Posterior vena cava (tissue), 2 donors: ENCODE results near the gene PPFIA1. TPM values are rescaled to one million over a fixed set of nuclear protein-coding genes. Genes with fewer than 3 reads are reported as not detected.

Experiments
- microRNA-seq, 2 donors: library from miRNA; unstranded; fragments of <30 nt; microRNA quantifications; one replicate each; pipeline ENCODE4 v1.2.0, GENCODE V29; 2020 to 2021; ENCODE audit warnings: borderline microRNAs expressed in 2 of 2
- total RNA-seq, 2 donors: library from RNA; stranded (reverse); fragmentation: NEBNext Ultra II Directional; extraction: Animal tissue kit (Norgen Biotek cat#: 25700); gene quantifications; one replicate each; pipeline ENCODE4 v1.2.1, GENCODE V29; 2021
- donor health status: DM: yes; HTN: yes; CAD: no.
- donor health status: DM: yes; HTN: yes; CAD: no.

PPFIA1 gene
- total RNA-seq, 2 donors from 2014 or later = 53.7 to 55.3 TPM

Small RNAs within 50 kb of the gene (microRNA-seq; reads per million reads assigned to microRNA genes)
- gene MIR548K = 2.3 to 3.1 reads per million in 2 donors

Other genes with a start within 250 kb of the PPFIA1 start
- 10 to 100 TPM; 55.4 to 56.2 TPM for gene ANO1, start 192.4 kb upstream of the PPFIA1 start, total RNA-seq
- 10 to 100 TPM; 15.8 to 19.4 TPM for gene FADD, start 67.4 kb upstream of the PPFIA1 start, total RNA-seq
- gene CTTN, start 127.8 kb downstream of the PPFIA1 start, total RNA-seq = 100 to 1,000 TPM; 192 to 195 TPM